ENCODE data around the gene SLC9A5. TPM values are rescaled to one million over a fixed set of nuclear protein-coding genes. Genes with fewer than 3 reads are reported as not detected.

The SLC9A5 gene
- total RNA-seq, 1 experiment from 2014 or later: 10.3 TPM

- H3K27ac Mint-ChIP-seq: no peak overlapping the region
- H3K27me3 Mint-ChIP-seq (ENCODE audit: low read depth): no peaks in the 10 kb centered on the region; the same call in 1 of the 2 replicates
- H3K9me3 Mint-ChIP-seq: no peaks in the 10 kb centered on the region
- no peak for ATAC-seq
- peaks cover 4% of the 10 kb centered on the region; the same call in 1 of the 2 replicates for H3K4me1 Mint-ChIP-seq
- ChIA-PET CTCF (interaction anchor here (0.7 to 5.3 kb wide), 20 partner anchors 9 to 289 kb away, joined by 3 to 34 read pairs (median 4); partner anchors contain the start of genes FHOD1, KCTD19, LRRC36 and NOL3), POLR2A (interaction anchor here (1.1 kb wide), 1 partner anchor 19 kb away, joined by 4 read pairs; no protein-coding TSS in a partner anchor)
- no peaks in the 10 kb centered on the region for H3K36me3 Mint-ChIP-seq
- H3K4me3 Mint-ChIP-seq: no peak overlapping the region
- DNase-seq (ENCODE audit: low spot score): no peak
- TF ChIP-seq RORB (CRISPR knock-in tag; IDR thresholded peaks at IDR 0.05) (no peak), EMX1 (CRISPR knock-in tag; IDR thresholded peaks at IDR 0.05) (no peak), GABPB1 (CRISPR knock-in tag; IDR thresholded peaks at IDR 0.05) (no peak), SMAD3 (CRISPR knock-in tag; IDR thresholded peaks at IDR 0.05; ENCODE audit: borderline replicate concordance) (no peak), ZNF396 (CRISPR knock-in tag; IDR thresholded peaks at IDR 0.05; ENCODE audit: borderline replicate concordance) (no peak), ZNF263 (CRISPR knock-in tag; IDR thresholded peaks at IDR 0.05; ENCODE audit: low read depth) (no peak)
Observed at GRCh38 chr16:67264866-67265265, 16.1 kb downstream of the SLC9A5 start.

- ChIA-PET CTCF (interaction anchor here (0.9 to 5.3 kb wide), 6 partner anchors 19 to 200 kb away, joined by 3 to 34 read pairs (median 5); partner anchors contain the start of gene FHOD1), POLR2A (interaction anchor here (0.6 kb wide), 1 partner anchor 112 kb away, joined by 3 read pairs; no protein-coding TSS in a partner anchor)
- TF ChIP-seq ZNF232 (CRISPR knock-in tag; IDR thresholded peaks at IDR 0.05) (no peak), NR3C1 (CRISPR knock-in tag; conservative IDR thresholded peaks at IDR 0.05; ENCODE audit: low read depth) (no peak)
- H3K4me1 Mint-ChIP-seq: no peaks in the 10 kb centered on the region
- DNase-seq (ENCODE audit: low spot score): no peak
- no peak overlapping the region for H3K27ac Mint-ChIP-seq
- H3K4me3 Mint-ChIP-seq: no peak overlapping the region
- no peaks in the 10 kb centered on the region for H3K36me3 Mint-ChIP-seq
- no peak for ATAC-seq
- H3K27me3 Mint-ChIP-seq (ENCODE audit: low read depth): peaks cover 2% of the 10 kb centered on the region; the same call in 1 of the 2 replicates
- H3K9me3 Mint-ChIP-seq: no peaks in the 10 kb centered on the region
Observed at GRCh38 chr16:67265834-67266233, 17.1 kb downstream of the SLC9A5 start.

GRCh38 chr16:67268136-67268579, 19.4 kb downstream of the SLC9A5 start:
- no peak for ATAC-seq
- TF ChIP-seq IRF2 (CRISPR knock-in tag; IDR thresholded peaks at IDR 0.05; ENCODE audit: borderline replicate concordance, low read depth): no peak
- TF ChIP-seq ZNF219 (CRISPR knock-in tag; IDR thresholded peaks at IDR 0.05; ENCODE audit: borderline replicate concordance): no peak
- TF ChIP-seq GABPB1 (CRISPR knock-in tag; IDR thresholded peaks at IDR 0.05): no peak
- no peak for TF ChIP-seq ARID4B (CRISPR knock-in tag; IDR thresholded peaks at IDR 0.05; ENCODE audit: borderline replicate concordance)
- no peak for TF ChIP-seq MAX (CRISPR knock-in tag; IDR thresholded peaks at IDR 0.05)
- TF ChIP-seq ETV6 (CRISPR knock-in tag; IDR thresholded peaks at IDR 0.05): no peak
- TF ChIP-seq IRF1 (CRISPR knock-in tag; IDR thresholded peaks at IDR 0.05): no peak
- TF ChIP-seq E2F4 (CRISPR knock-in tag; IDR thresholded peaks at IDR 0.05; ENCODE audit: borderline replicate concordance, low read depth): no peak
- no peak for TF ChIP-seq ZBTB21 (CRISPR knock-in tag; IDR thresholded peaks at IDR 0.05; ENCODE audit: borderline replicate concordance)
- no peak for TF ChIP-seq ATF3 (CRISPR knock-in tag; conservative IDR thresholded peaks at IDR 0.05)
- no peak for TF ChIP-seq TCF7 (CRISPR knock-in tag; IDR thresholded peaks at IDR 0.05; ENCODE audit: low read depth)
- no peaks in the 10 kb centered on the region for H3K4me1 Mint-ChIP-seq
- peaks cover 2% of the 10 kb centered on the region; the same call in 1 of the 2 replicates for H3K27me3 Mint-ChIP-seq (ENCODE audit: low read depth)
- CTCF ChIA-PET: interaction anchor here (0.6 to 1.3 kb wide), 3 partner anchors 8 to 162 kb away, joined by 3 to 8 read pairs (median 5); no protein-coding TSS in a partner anchor
- DNase-seq (ENCODE audit: low spot score): no peak
- no peak overlapping the region for H3K27ac Mint-ChIP-seq
- H3K36me3 Mint-ChIP-seq: no peaks in the 10 kb centered on the region
- no peaks in the 10 kb centered on the region for H3K9me3 Mint-ChIP-seq
- H3K4me3 Mint-ChIP-seq: no peak overlapping the region
- POLR2A ChIA-PET: interaction anchor here (0.6 kb wide), 1 partner anchor 167 kb away, joined by 3 read pairs; no protein-coding TSS in a partner anchor

Measured in WTC11 (cell line).